Measurements from ENCODE around the gene TPO. TPM values are rescaled to one million over a fixed set of nuclear protein-coding genes. Genes with fewer than 3 reads are reported as not detected.
"Not testable (repeated sequence)": the region's sequence is repeated elsewhere in the genome, so short reads cannot be mapped to it uniquely, and the experiment has no call there.

The TPO gene
- total RNA-seq, 1 experiment from 2014 or later: not detected

- no peak for TF ChIP-seq ZNF425 (CRISPR knock-in tag; conservative IDR thresholded peaks at IDR 0.05)
Observed at GRCh38 chr2:1414121-1414520, 858 bp downstream of the TPO start (continued).

- ATAC-seq; H3K9me3 Mint-ChIP-seq; H3K4me3 Mint-ChIP-seq; H3K27ac Mint-ChIP-seq; H3K36me3 Mint-ChIP-seq; CTCF ChIA-PET; POLR2A ChIA-PET; DNase-seq (ENCODE audit: low spot score): not testable (repeated sequence)
- Mint-ChIP-seq H3K27me3 (ENCODE audit: low read depth) (peaks cover 24% of the 10 kb centered on the region), H3K4me1 (peaks cover 17% of the 10 kb centered on the region)
Observed at GRCh38 chr2:1414901-1415300, 1.6 kb downstream of the TPO start.

- H3K4me1 Mint-ChIP-seq: peaks cover 16% of the 10 kb centered on the region
- ChIA-PET POLR2A (no interaction called here), CTCF (no interaction called here)
- no peaks in the 10 kb centered on the region for H3K36me3 Mint-ChIP-seq
- H3K4me3 Mint-ChIP-seq: no peak overlapping the region
- H3K27me3 Mint-ChIP-seq (ENCODE audit: low read depth): peaks cover 27% of the 10 kb centered on the region
- peaks cover 3% of the 10 kb centered on the region; the same call in 1 of the 2 replicates for H3K9me3 Mint-ChIP-seq
- DNase-seq (ENCODE audit: low spot score): no peak
- no peak for ATAC-seq
- no peak for TF ChIP-seq ZNF138 (CRISPR knock-in tag; conservative IDR thresholded peaks at IDR 0.05)
- TF ChIP-seq ZMAT4 (CRISPR knock-in tag; IDR thresholded peaks at IDR 0.05): no peak
- TF ChIP-seq HMGA2 (CRISPR knock-in tag; IDR thresholded peaks at IDR 0.05): no peak
- no peak for TF ChIP-seq ATF6 (CRISPR knock-in tag; IDR thresholded peaks at IDR 0.05)
- no peak overlapping the region for H3K27ac Mint-ChIP-seq
Observed at GRCh38 chr2:1415501-1415900, 2.2 kb downstream of the TPO start.

- Mint-ChIP-seq H3K27me3 (ENCODE audit: low read depth) (peaks cover 7% of the 10 kb centered on the region), H3K4me3 (no peak overlapping the region), H3K4me1 (no peaks in the 10 kb centered on the region), H3K9me3 (no peaks in the 10 kb centered on the region), H3K27ac (no peak overlapping the region), H3K36me3 (no peaks in the 10 kb centered on the region)
- no peak for ATAC-seq
- CTCF ChIA-PET: no interaction called here
- POLR2A ChIA-PET: no interaction called here
- DNase-seq (ENCODE audit: low spot score): no peak
- TF ChIP-seq ZNF423 (CRISPR knock-in tag; IDR thresholded peaks at IDR 0.05): no peak
- no peak for TF ChIP-seq E2F4 (CRISPR knock-in tag; IDR thresholded peaks at IDR 0.05; ENCODE audit: borderline replicate concordance, low read depth)
- TF ChIP-seq ATF2 (CRISPR knock-in tag; IDR thresholded peaks at IDR 0.05; ENCODE audit: borderline replicate concordance, low read depth): no peak
- TF ChIP-seq SMAD4 (CRISPR knock-in tag; IDR thresholded peaks at IDR 0.05): no peak
- TF ChIP-seq NFYB (CRISPR knock-in tag; conservative IDR thresholded peaks at IDR 0.05; ENCODE audit: low read depth): no peak
- TF ChIP-seq ZNF263 (CRISPR knock-in tag; IDR thresholded peaks at IDR 0.05; ENCODE audit: low read depth): no peak
- TF ChIP-seq ATF6 (CRISPR knock-in tag; IDR thresholded peaks at IDR 0.05): no peak
- no peak for TF ChIP-seq PRRX2 (CRISPR knock-in tag; IDR thresholded peaks at IDR 0.05)
- no peak for TF ChIP-seq NR1H2 (CRISPR knock-in tag; IDR thresholded peaks at IDR 0.05)
- no peak for TF ChIP-seq OVOL2 (CRISPR knock-in tag; IDR thresholded peaks at IDR 0.05; ENCODE audit: borderline replicate concordance)
- TF ChIP-seq ESRRA (CRISPR knock-in tag; IDR thresholded peaks at IDR 0.05; ENCODE audit: borderline replicate concordance): no peak
- no peak for TF ChIP-seq MAX (CRISPR knock-in tag; IDR thresholded peaks at IDR 0.05)
- no peak for TF ChIP-seq ZNF416 (CRISPR knock-in tag; IDR thresholded peaks at IDR 0.05)
- no peak for TF ChIP-seq ZNF671 (CRISPR knock-in tag; IDR thresholded peaks at IDR 0.05)
- TF ChIP-seq GABPB1 (CRISPR knock-in tag; IDR thresholded peaks at IDR 0.05): no peak
Observed at GRCh38 chr2:1418566-1418965, 5.3 kb downstream of the TPO start.
